ENCODE results near the gene CALD1. TPM values are rescaled to one million over a fixed set of nuclear protein-coding genes. Genes with fewer than 3 reads are reported as not detected.

Gene CALD1
- total and polyA plus RNA-seq, 2 donors = 17.8 to 78.9 TPM

Other genes with a start within 250 kb of the CALD1 start
- 0.24 TPM for gene AKR1B15, start 230.5 kb upstream of the CALD1 start, total RNA-seq
- 2.0 TPM for gene AKR1B15, start 230.5 kb upstream of the CALD1 start, polyA plus RNA-seq
- 23.1 TPM for gene BPGM, start 132.8 kb upstream of the CALD1 start, total RNA-seq
- 23.1 TPM for gene BPGM, start 132.8 kb upstream of the CALD1 start, polyA plus RNA-seq
- gene AGBL3, start 206.9 kb downstream of the CALD1 start, total RNA-seq = 1.9 TPM
- gene AGBL3, start 206.9 kb downstream of the CALD1 start, polyA plus RNA-seq = 1.9 TPM